PC-3 (cell line): ENCODE results near the gene TSPAN11.

ENCODE experiments used
- EZH2 ChIP-seq: fragments of 300-600 bp; sonication (generic); IDR thresholded peaks from one replicate; pipeline ENCODE4 v1.6.1; 2017; ENCODE audit warnings: antibody characterized with exemption, mild to moderate bottlenecking, low read length; ENCODE audit not compliant: unreplicated experiment
- EZH2phosphoT487 ChIP-seq: fragments of 300-600 bp; sonication (generic); IDR thresholded peaks from 2 replicates; pipeline ENCODE4 v1.6.1; 2018; ENCODE audit warnings: mild to moderate bottlenecking, antibody characterized with exemption, low read length, borderline replicate concordance
- TF ChIP-seq, protein P1 (sequence below): fragments of 300-600 bp; sonication (generic); conservative IDR thresholded peaks from 2 replicates; pipeline ENCODE4 v1.5.1; 2017; ENCODE audit warnings: antibody characterized with exemption, low read depth, mild to moderate bottlenecking, low read length

DNA sequence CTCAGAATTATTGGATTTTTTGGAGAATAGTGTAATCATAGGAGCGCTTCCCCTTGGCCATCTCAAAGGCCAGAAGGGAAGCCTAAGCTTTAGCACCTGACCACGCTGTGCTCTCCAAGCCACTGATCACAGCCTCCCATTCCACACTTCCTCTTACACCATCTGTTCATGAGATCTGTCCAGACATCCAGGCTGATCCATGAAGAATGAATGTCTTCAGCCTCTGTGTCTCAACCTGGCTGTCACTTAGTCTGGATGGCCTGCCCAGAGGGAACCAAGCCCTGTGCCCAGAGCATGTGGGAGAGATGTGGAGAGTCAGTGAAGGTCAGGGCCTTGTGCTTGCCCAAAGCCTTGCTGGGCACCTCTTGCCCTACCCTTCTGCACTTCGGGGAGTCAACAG is 40.5 kb downstream of the TSPAN11 start:
- TF ChIP-seq, protein P1, sequence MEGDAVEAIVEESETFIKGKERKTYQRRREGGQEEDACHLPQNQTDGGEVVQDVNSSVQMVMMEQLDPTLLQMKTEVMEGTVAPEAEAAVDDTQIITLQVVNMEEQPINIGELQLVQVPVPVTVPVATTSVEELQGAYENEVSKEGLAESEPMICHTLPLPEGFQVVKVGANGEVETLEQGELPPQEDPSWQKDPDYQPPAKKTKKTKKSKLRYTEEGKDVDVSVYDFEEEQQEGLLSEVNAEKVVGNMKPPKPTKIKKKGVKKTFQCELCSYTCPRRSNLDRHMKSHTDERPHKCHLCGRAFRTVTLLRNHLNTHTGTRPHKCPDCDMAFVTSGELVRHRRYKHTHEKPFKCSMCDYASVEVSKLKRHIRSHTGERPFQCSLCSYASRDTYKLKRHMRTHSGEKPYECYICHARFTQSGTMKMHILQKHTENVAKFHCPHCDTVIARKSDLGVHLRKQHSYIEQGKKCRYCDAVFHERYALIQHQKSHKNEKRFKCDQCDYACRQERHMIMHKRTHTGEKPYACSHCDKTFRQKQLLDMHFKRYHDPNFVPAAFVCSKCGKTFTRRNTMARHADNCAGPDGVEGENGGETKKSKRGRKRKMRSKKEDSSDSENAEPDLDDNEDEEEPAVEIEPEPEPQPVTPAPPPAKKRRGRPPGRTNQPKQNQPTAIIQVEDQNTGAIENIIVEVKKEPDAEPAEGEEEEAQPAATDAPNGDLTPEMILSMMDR, result no peak
- TF ChIP-seq EZH2phosphoT487 (no peak), EZH2 (no peak)
